OCI-LY1 (cell line): Measurements from ENCODE around the gene CSNK1E.

Source experiments
- H2AFZ ChIP-seq: fragments of 200-600 bp; sonication (generic), shearing (Covaris generic); 2 replicates; pipeline ENCODE4 v1.6.0; 2014; ENCODE audit warnings: antibody characterized with exemption, mild to moderate bottlenecking, low read length
- H3F3A ChIP-seq: fragments of 200-600 bp; sonication (generic), shearing (Covaris generic); 2 replicates; pipeline ENCODE4 v1.6.0; 2014; ENCODE audit warnings: mild to moderate bottlenecking, antibody characterized with exemption, low read length, moderate library complexity; ENCODE audit not compliant: insufficient read depth
- H3K27ac ChIP-seq: fragments of 200-600 bp; sonication (generic); 2 replicates; pipeline ENCODE4 v1.5.1; 2014; ENCODE audit warnings: low read length, mixed run types, mild to moderate bottlenecking, low read depth; ENCODE audit not compliant: poor library complexity, severe bottlenecking
- H3K27me3 ChIP-seq: fragments of 200-600 bp; sonication (generic); 2 replicates; pipeline ENCODE4 v1.6.0; 2014; ENCODE audit warnings: antibody characterized with exemption, mild to moderate bottlenecking, low read length, moderate library complexity; ENCODE audit not compliant: insufficient read depth
- H3K36me3 ChIP-seq: fragments of 200-600 bp; sonication (generic); 2 replicates; pipeline ENCODE4 v1.6.1; 2014; ENCODE audit warnings: mild to moderate bottlenecking, antibody characterized with exemption, low read length, moderate library complexity, mixed read lengths; ENCODE audit not compliant: insufficient read depth
- H3K4me1 ChIP-seq: fragments of 200-600 bp; sonication (generic); 2 replicates; pipeline ENCODE4 v1.5.1; 2014; ENCODE audit warnings: mild to moderate bottlenecking, low read length, moderate library complexity; ENCODE audit not compliant: insufficient read depth, severe bottlenecking
- H3K4me2 ChIP-seq: fragments of 200-600 bp; sonication (generic), shearing (Covaris generic); 2 replicates; pipeline ENCODE4 v1.6.1; 2014; ENCODE audit warnings: low read length
- H3K4me3 ChIP-seq: fragments of 200-600 bp; sonication (generic); 2 replicates; pipeline ENCODE4 v1.5.1; 2014; ENCODE audit warnings: low read length, low read depth, mild to moderate bottlenecking, mixed read lengths; ENCODE audit not compliant: poor library complexity, severe bottlenecking
- H3K79me2 ChIP-seq: fragments of 200-600 bp; shearing (Covaris generic); 2 replicates; pipeline ENCODE4 v1.6.1; 2016; ENCODE audit warnings: mixed run types, low read length, mixed read lengths; ENCODE audit not compliant: insufficient read depth
- H3K9ac ChIP-seq: fragments of 200-600 bp; sonication (generic), shearing (Covaris generic); 2 replicates; pipeline ENCODE4 v1.6.1; 2014; ENCODE audit warnings: mild to moderate bottlenecking, low read length, mixed read lengths
- H3K9me2 ChIP-seq: fragments of 200-600 bp; sonication (generic), shearing (Covaris generic); 2 replicates; pipeline ENCODE4 v1.6.1; 2014; ENCODE audit warnings: low read depth, mild to moderate bottlenecking, low read length, mixed read lengths
- H3K9me3 ChIP-seq: fragments of 200-600 bp; shearing (Covaris generic); 2 replicates; pipeline ENCODE4 v1.6.1; 2014; ENCODE audit warnings: low read length, mixed read lengths
- H4K20me1 ChIP-seq: fragments of 200-600 bp; sonication (generic), shearing (Covaris generic); 2 replicates; pipeline ENCODE4 v1.6.0; 2016; ENCODE audit warnings: mild to moderate bottlenecking, low read length; ENCODE audit not compliant: insufficient read depth
- CTCF ChIP-seq: fragments of 200-600 bp; sonication (generic), shearing (Covaris generic); IDR thresholded peaks from 2 replicates; pipeline ENCODE4 v1.5.1; 2017; ENCODE audit warnings: mild to moderate bottlenecking, antibody characterized with exemption, low read length, moderate library complexity, mixed read lengths
- EZH2 ChIP-seq: fragments of 200-600 bp; sonication (generic), shearing (Covaris generic); IDR thresholded peaks from 2 replicates; pipeline ENCODE4 v1.8.0; 2017; ENCODE audit warnings: borderline replicate concordance, mixed run types, mild to moderate bottlenecking, antibody characterized with exemption, low read length, moderate library complexity, mixed read lengths

Gene CSNK1E

GRCh38 chr22:38273135-38273826 lies 44.0 kb downstream of the CSNK1E start:
- Histone ChIP-seq H3K36me3 (no peaks in the 10 kb centered on the region), H2AFZ (peak overlapping the region; percentile 100), H3K9me3 (no peaks in the 10 kb centered on the region), H3K9me2 (no peaks in the 10 kb centered on the region), H3K79me2 (no peaks in the 10 kb centered on the region), H3K4me2 (peak overlapping the region; percentile 100), H3F3A (no peaks in the 10 kb centered on the region), H4K20me1 (no peaks in the 10 kb centered on the region), H3K4me1 (peaks cover 25% of the 10 kb centered on the region), H3K27ac (no peak overlapping the region), H3K4me3 (peak overlapping the region; percentile 96), H3K27me3 (no peaks in the 10 kb centered on the region; the same call in 1 of the 2 replicates), H3K9ac (peak overlapping the region; percentile 84)
- no peak for TF ChIP-seq EZH2
- no peak for TF ChIP-seq CTCF

- peak within 1 kb of the TSS; percentile 96 for H3K4me3 ChIP-seq
- no peaks in the 10 kb centered on the region for H3K36me3 ChIP-seq
- H3K9me3 ChIP-seq: no peaks in the 10 kb centered on the region
- H2AFZ ChIP-seq: peak within 1 kb of the TSS; percentile 100
- peak within 1 kb of the TSS; percentile 84 for H3K9ac ChIP-seq
- no peak within 1 kb of the TSS for H3K27ac ChIP-seq
- H3K27me3 ChIP-seq: no peaks in the 10 kb centered on the region; the same call in 1 of the 2 replicates
- H3F3A ChIP-seq: no peaks in the 10 kb centered on the region
- H4K20me1 ChIP-seq: no peaks in the 10 kb centered on the region
- TF ChIP-seq EZH2 (no peak), CTCF (no peak)
- H3K9me2 ChIP-seq: no peaks in the 10 kb centered on the region
- H3K4me1 ChIP-seq: peaks cover 25% of the 10 kb centered on the region
- peak within 1 kb of the TSS; percentile 100 for H3K4me2 ChIP-seq
- H3K79me2 ChIP-seq: no peaks in the 10 kb centered on the region
These were observed 44.7 kb downstream of the CSNK1E start, which contains the start of gene TMEM184B for GRCh38 chr22:38272373-38273134. Gene TMEM184B, minus strand, starts transcription at chr22:38273010. Its CDS starts 25,049 bp downstream, at chr22:38247961.

GRCh38 chr22:38271927-38272372 lies 45.3 kb downstream of the CSNK1E start:
- H3F3A ChIP-seq: no peaks in the 10 kb centered on the region
- H3K27ac ChIP-seq: no peak overlapping the region
- H4K20me1 ChIP-seq: no peaks in the 10 kb centered on the region
- H3K9me3 ChIP-seq: no peaks in the 10 kb centered on the region
- peak overlapping the region; percentile 96 for H3K4me3 ChIP-seq
- no peaks in the 10 kb centered on the region; the same call in 1 of the 2 replicates for H3K27me3 ChIP-seq
- H3K4me1 ChIP-seq: peaks cover 25% of the 10 kb centered on the region
- peak overlapping the region; percentile 100 for H3K4me2 ChIP-seq
- no peaks in the 10 kb centered on the region for H3K9me2 ChIP-seq
- no peak overlapping the region for H2AFZ ChIP-seq
- no peaks in the 10 kb centered on the region for H3K36me3 ChIP-seq
- H3K9ac ChIP-seq: peak overlapping the region; percentile 84; the same call in 1 of the 2 replicates
- no peak for TF ChIP-seq EZH2
- TF ChIP-seq CTCF: no peak
- H3K79me2 ChIP-seq: no peaks in the 10 kb centered on the region
